CD4-positive, alpha-beta T cell (primary cell): ENCODE results near the gene METTL1. TPM values are rescaled to one million over a fixed set of nuclear protein-coding genes. Genes with fewer than 3 reads are reported as not detected.
"Not testable (repeated sequence)": the region's sequence is repeated elsewhere in the genome, so short reads cannot be mapped to it uniquely, and the experiment has no call there.

Source experiments
- ATAC-seq: fragments of 200-7000 bp; cut with Tn5 transposase; one replicate; pipeline ENCODE4 v1.10.0; 2022; ENCODE audit warnings: mild to moderate bottlenecking; ENCODE audit not compliant: poor library complexity
- CTCF ChIA-PET: fragments of 350-600 bp; sonication (Branson Sonifier 250); formaldehyde crosslinking; loops from one replicate; lab custom pipeline; 2021; ENCODE audit warnings: antibody characterized with exemption, inconsistent platforms; lab: Charles Lee
- POLR2A ChIA-PET: fragments of 350-600 bp; sonication (Branson Sonifier 250); formaldehyde crosslinking; loops from one replicate; lab custom pipeline; 2021; ENCODE audit warnings: antibody characterized with exemption, inconsistent platforms; lab: Charles Lee
- DNase-seq, 14 experiments: peaks; one replicate each; pipeline ENCODE4 v3.0.0-alpha.2; 2013 to 2020; ENCODE audit warnings: mixed read lengths in 2 of 14
- H3K27ac ChIP-seq, 2 donors: one replicate each; pipeline versions ENCODE4 v1.5.1 to v1.7.0; 2013; ENCODE audit warnings: low read length in 2 of 2, low read depth in 1 of 2, mild to moderate bottlenecking in 1 of 2
- H3K27me3 ChIP-seq, 2 experiments: 1 replicate in 1 of 2; 2 replicates in 1 of 2; pipeline versions ENCODE4 v1.6.1 to v1.7.0; 2013; ENCODE audit warnings: low read length in 2 of 2, control low read depth in 1 of 2, mild to moderate bottlenecking in 1 of 2, moderate library complexity in 1 of 2; ENCODE audit not compliant: insufficient read depth in 2 of 2, control insufficient read depth in 1 of 2
- H3K36me3 ChIP-seq: one replicate; pipeline ENCODE4 v1.6.1; 2013; ENCODE audit warnings: low read length, control low read depth; ENCODE audit not compliant: insufficient read depth
- H3K4me1 ChIP-seq: one replicate; pipeline ENCODE4 v1.6.1; 2013; ENCODE audit warnings: low read length, control low read depth; ENCODE audit not compliant: insufficient read depth
- H3K4me3 ChIP-seq: one replicate; pipeline ENCODE4 v1.5.1; 2013; ENCODE audit warnings: mild to moderate bottlenecking, low read length, moderate library complexity
- H3K9me3 ChIP-seq, 2 experiments: 1 replicate in 1 of 2; 2 replicates in 1 of 2; pipeline versions ENCODE4 v1.6.1 to v1.7.0; 2013; ENCODE audit warnings: low read length in 2 of 2, mild to moderate bottlenecking in 2 of 2, control low read depth in 1 of 2, moderate library complexity in 1 of 2; ENCODE audit not compliant: control insufficient read depth in 1 of 2, insufficient read depth in 1 of 2
- H3K27ac Mint-ChIP-seq: one replicate; pipeline ENCODE4 v1.8.0; 2020; ENCODE audit warnings: mixed read lengths
- H3K27me3 Mint-ChIP-seq: one replicate; pipeline ENCODE4 v1.8.0; 2021; ENCODE audit warnings: mixed read lengths
- H3K36me3 Mint-ChIP-seq: one replicate; pipeline ENCODE4 v1.8.0; 2021; ENCODE audit warnings: low read depth, mixed read lengths
- H3K4me1 Mint-ChIP-seq: one replicate; pipeline ENCODE4 v1.8.0; 2021; ENCODE audit warnings: low read depth, mixed read lengths
- H3K4me3 Mint-ChIP-seq: one replicate; pipeline ENCODE4 v1.8.0; 2020; ENCODE audit warnings: mild to moderate bottlenecking, mixed read lengths
- H3K9me3 Mint-ChIP-seq: one replicate; pipeline ENCODE4 v1.8.0; 2020; ENCODE audit warnings: mixed read lengths
- CTCF ChIP-seq: fragments of 200-600 bp; IDR thresholded peaks from one replicate; pipeline ENCODE4 v1.8.0; 2022; ENCODE audit warnings: antibody characterized with exemption, mild to moderate bottlenecking
- intact Hi-C, 2 experiments: fragments of 100-400 bp; cut with DNase I in 1 of 2; cut with micrococcal nuclease in 1 of 2; formaldehyde crosslinking; loops; one replicate each; pipeline versions ENCODE4 v1.15.1 to v1.9.0; 2023 to 2025; cut with DNase I, micrococcal nuclease
- polyA plus RNA-seq, 2 donors: library from polyadenylated mRNA; unstranded; fragments of 120-200 nt; gene quantifications; one replicate each; pipeline ENCODE4 v1.2.1, GENCODE V29; 2013
- total RNA-seq, 174 experiments: library from RNA in 2 of 174; stranded (reverse) in 2 of 174; gene quantifications; one replicate each; pipeline ENCODE4 v1.2.3 and lab custom pipeline; 2021 to 2026

The METTL1 gene
- 10 to 100 TPM in 1 of 2 experiments, 1 to 10 TPM in 1; 9.3 to 12.0 TPM for total RNA-seq
- polyA plus RNA-seq (2013, experiment 1 of 2) = 9.5 TPM
- 10.5 TPM for polyA plus RNA-seq (2013, experiment 2 of 2)
- 0.71 to 44.4 (median 6.8) reads per million in 172 experiments for total RNA-seq (lab: John Stamatoyannopoulos, UW)

GRCh38 chr12:57771873-57772428, at the start of gene METTL1:
Gene METTL1 (minus strand): TSS chr12:57772105. CDS start chr12:57772083, 22 bp downstream.
- intact Hi-C loops = loop anchor here (1.0 to 5.0 kb wide), 4 partner anchors 10 to 75 kb away; partner anchors contain the start of genes CTDSP2 (in 1 of the 2) and TSFM (in 1 of the 2)
- POLR2A ChIA-PET = interaction anchor here (0.7 to 1.5 kb wide), 12 partner anchors 9 to 164 kb away, joined by 3 to 15 read pairs (median 4); partner anchors contain the start of genes CDK4 and TSFM

GRCh38 chr12:57821015-57821414, 49.1 kb upstream of the METTL1 start:
- intact Hi-C loops, H3K27me3 Mint-ChIP-seq, DNase-seq, H3K4me1 Mint-ChIP-seq, H3K9me3 ChIP-seq, H3K4me1 ChIP-seq, POLR2A ChIA-PET, CTCF ChIA-PET, H3K4me3 ChIP-seq, H3K27me3 ChIP-seq, H3K4me3 Mint-ChIP-seq, H3K9me3 Mint-ChIP-seq, ATAC-seq: not testable (repeated sequence)
- peak overlapping the region; percentile 27 for H3K27ac Mint-ChIP-seq
- Histone ChIP-seq H3K36me3 (peaks cover 54% of the 10 kb centered on the region), H3K27ac (peak overlapping the region in 1 of 2 donors; percentile 33)
- H3K36me3 Mint-ChIP-seq = peaks cover 58% of the 10 kb centered on the region

More at GRCh38 chr12:57771873-57772428, at the start of gene METTL1:
- peaks cover 9% of the 10 kb centered on the region for H3K36me3 ChIP-seq
- TF ChIP-seq CTCF = no peak
- Mint-ChIP-seq H3K4me1 (peaks cover 15% of the 10 kb centered on the region), H3K36me3 (peaks cover 23% of the 10 kb centered on the region), H3K9me3 (no peaks in the 10 kb centered on the region), H3K27me3 (no peaks in the 10 kb centered on the region), H3K27ac (peak within 1 kb of the TSS; percentile 93), H3K4me3 (peak within 1 kb of the TSS; percentile 94)
- peaks cover 0 to 9% of the 10 kb centered on the region in 2 experiments for H3K27me3 ChIP-seq
- CTCF ChIA-PET = interaction anchor here (0.7 to 2.3 kb wide), 4 partner anchors 9 to 15 kb away, joined by 3 to 9 read pairs (median 6); partner anchors contain the start of gene TSFM
- peak within 1 kb of the TSS; percentile 79 to 85 for H3K27ac ChIP-seq
- DNase-seq (peak; percentile 73 to 95 (median 83)), ATAC-seq (peak; percentile 90)
- H3K4me3 ChIP-seq = peak within 1 kb of the TSS; percentile 63
- peaks cover 29% of the 10 kb centered on the region for H3K4me1 ChIP-seq
- peaks cover 0 to under 1% of the 10 kb centered on the region in 2 experiments for H3K9me3 ChIP-seq

- H3K4me3 Mint-ChIP-seq, H3K27ac ChIP-seq, H3K9me3 Mint-ChIP-seq, H3K4me1 Mint-ChIP-seq, ATAC-seq, H3K27me3 ChIP-seq, H3K4me1 ChIP-seq, POLR2A ChIA-PET, H3K27me3 Mint-ChIP-seq, intact Hi-C loops, H3K4me3 ChIP-seq, H3K9me3 ChIP-seq, DNase-seq: not testable (repeated sequence)
- CTCF ChIA-PET = interaction anchor here (0.6 kb wide), 1 partner anchor 33 kb away, joined by 3 read pairs; no protein-coding TSS in a partner anchor
- Mint-ChIP-seq H3K36me3 (peaks cover 49% of the 10 kb centered on the region), H3K27ac (peak overlapping the region; percentile 27)
- peaks cover 45% of the 10 kb centered on the region for H3K36me3 ChIP-seq
Observed at GRCh38 chr12:57820119-57820518, 48.2 kb upstream of the METTL1 start.

GRCh38 chr12:57817990-57818331, 46.1 kb upstream of the METTL1 start:
- not testable (repeated sequence) for H3K27ac ChIP-seq, H3K4me1 ChIP-seq
- peak overlapping the region; percentile 51 for H3K27ac Mint-ChIP-seq

More at GRCh38 chr12:57817990-57818331, 46.1 kb upstream of the METTL1 start:
- ChIA-PET POLR2A (interaction anchor here (1.0 to 1.7 kb wide), 8 partner anchors 16 to 35 kb away, joined by 3 to 6 read pairs (median 4); partner anchors contain the start of genes CTDSP2 and TSFM), CTCF (interaction anchor here (1.9 kb wide), 1 partner anchor 87 kb away, joined by 10 read pairs; no protein-coding TSS in a partner anchor)
- H3K27me3 ChIP-seq, DNase-seq, intact Hi-C loops, H3K9me3 Mint-ChIP-seq, H3K9me3 ChIP-seq, H3K4me1 Mint-ChIP-seq, H3K4me3 ChIP-seq, ATAC-seq, H3K27me3 Mint-ChIP-seq, H3K4me3 Mint-ChIP-seq: not testable (repeated sequence)
- peaks cover 23% of the 10 kb centered on the region for H3K36me3 ChIP-seq
- H3K36me3 Mint-ChIP-seq = peaks cover 28% of the 10 kb centered on the region
